ENCODE results near the gene NRCAM. TPM values are rescaled to one million over a fixed set of nuclear protein-coding genes. Genes with fewer than 3 reads are reported as not detected.

Gene NRCAM
- total and polyA plus RNA-seq, 10 of the 15 experiments (the other 5 are each of a cell fraction or from before 2014, with no cell fraction given), result 0.30 to 2.0 (median 1.0) TPM

GRCh38 chr7:108403597-108404217, 52.5 kb downstream of the NRCAM start:
- no peak overlapping the region for H3K4me3 ChIP-seq
- ChIA-PET SMC1A (ENCODE audit: uncharacterized antibody, unreplicated experiment) (interaction anchor here (0.6 to 1.4 kb wide), 5 partner anchors 9 to 259 kb away, joined by 3 read pairs; no protein-coding TSS in a partner anchor), RAD21 (ENCODE audit: unreplicated experiment) (no interaction called here), POLR2A (no interaction called here), CTCF (no interaction called here)
- no peaks in the 10 kb centered on the region for H4K20me1 ChIP-seq (ENCODE audit: control insufficient read depth, insufficient read depth)
- no peaks in the 10 kb centered on the region for H3K79me2 ChIP-seq (ENCODE audit: control insufficient read depth, insufficient read depth, low read length)
- H2AFZ ChIP-seq (ENCODE audit: control insufficient read depth, low read depth, low read length), result no peak overlapping the region
- TF ChIP-seq MTA2 (IDR thresholded peaks at IDR 0.05; ENCODE audit: low read depth) (peak; percentile 94), BCL11A (IDR thresholded peaks at IDR 0.05; ENCODE audit: low read depth, low read length) (peak; percentile 41; the same call in 1 of the 2 replicates), ZNF207 (IDR thresholded peaks at IDR 0.05; ENCODE audit: borderline replicate concordance) (no peak), ATF7 (IDR thresholded peaks at IDR 0.05; ENCODE audit: low read depth) (peak; percentile 24; the same call in 1 of the 2 replicates), FOXM1 (IDR thresholded peaks at IDR 0.05; ENCODE audit: low read depth, low read length) (no peak), SPI1 (IDR thresholded peaks at IDR 0.05; ENCODE audit: borderline replicate concordance, insufficient read depth, low read depth, low read length) (no peak)
- TF ChIP-seq, protein P1, sequence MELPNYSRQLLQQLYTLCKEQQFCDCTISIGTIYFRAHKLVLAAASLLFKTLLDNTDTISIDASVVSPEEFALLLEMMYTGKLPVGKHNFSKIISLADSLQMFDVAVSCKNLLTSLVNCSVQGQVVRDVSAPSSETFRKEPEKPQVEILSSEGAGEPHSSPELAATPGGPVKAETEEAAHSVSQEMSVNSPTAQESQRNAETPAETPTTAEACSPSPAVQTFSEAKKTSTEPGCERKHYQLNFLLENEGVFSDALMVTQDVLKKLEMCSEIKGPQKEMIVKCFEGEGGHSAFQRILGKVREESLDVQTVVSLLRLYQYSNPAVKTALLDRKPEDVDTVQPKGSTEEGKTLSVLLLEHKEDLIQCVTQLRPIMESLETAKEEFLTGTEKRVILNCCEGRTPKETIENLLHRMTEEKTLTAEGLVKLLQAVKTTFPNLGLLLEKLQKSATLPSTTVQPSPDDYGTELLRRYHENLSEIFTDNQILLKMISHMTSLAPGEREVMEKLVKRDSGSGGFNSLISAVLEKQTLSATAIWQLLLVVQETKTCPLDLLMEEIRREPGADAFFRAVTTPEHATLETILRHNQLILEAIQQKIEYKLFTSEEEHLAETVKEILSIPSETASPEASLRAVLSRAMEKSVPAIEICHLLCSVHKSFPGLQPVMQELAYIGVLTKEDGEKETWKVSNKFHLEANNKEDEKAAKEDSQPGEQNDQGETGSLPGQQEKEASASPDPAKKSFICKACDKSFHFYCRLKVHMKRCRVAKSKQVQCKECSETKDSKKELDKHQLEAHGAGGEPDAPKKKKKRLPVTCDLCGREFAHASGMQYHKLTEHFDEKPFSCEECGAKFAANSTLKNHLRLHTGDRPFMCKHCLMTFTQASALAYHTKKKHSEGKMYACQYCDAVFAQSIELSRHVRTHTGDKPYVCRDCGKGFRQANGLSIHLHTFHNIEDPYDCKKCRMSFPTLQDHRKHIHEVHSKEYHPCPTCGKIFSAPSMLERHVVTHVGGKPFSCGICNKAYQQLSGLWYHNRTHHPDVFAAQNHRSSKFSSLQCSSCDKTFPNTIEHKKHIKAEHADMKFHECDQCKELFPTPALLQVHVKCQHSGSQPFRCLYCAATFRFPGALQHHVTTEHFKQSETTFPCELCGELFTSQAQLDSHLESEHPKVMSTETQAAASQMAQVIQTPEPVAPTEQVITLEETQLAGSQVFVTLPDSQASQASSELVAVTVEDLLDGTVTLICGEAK (IDR thresholded peaks at IDR 0.05; ENCODE audit: borderline replicate concordance), result no peak
- 65% methylated on average over 9 of the region's 9 CpGs for WGBS (ENCODE audit: insufficient coverage, insufficient replicate concordance, low lambda C conversion rate, missing lambda C conversion rate)
- no peak overlapping the region for H3K9ac ChIP-seq (ENCODE audit: control insufficient read depth, insufficient read depth, low read length)
- no peaks in the 10 kb centered on the region; a peak in 2 of 4 replicates for H3K27me3 ChIP-seq (replicated peaks in 1 of 2; ENCODE audit: control insufficient read depth in 2 of 2, insufficient read depth in 2 of 2, low read length in 1 of 2)
- H3K4me1 ChIP-seq (ENCODE audit: control insufficient read depth, insufficient read depth, low read length), result no peaks in the 10 kb centered on the region
- FAIRE-seq (no peak), DNase-seq (ENCODE audit: low read depth, low spot score) (no peak), ATAC-seq (no peak)
- intact Hi-C loops (cut with micrococcal nuclease; ENCODE audit: unreplicated experiment) (no loop called here), in situ Hi-C loops (cut with MboI) (no loop called here)
- no peak overlapping the region for H3K27ac ChIP-seq (ENCODE audit: control insufficient read depth, insufficient read depth)
- no peaks in the 10 kb centered on the region for H3K36me3 ChIP-seq (ENCODE audit: control insufficient read depth in 2 of 2, insufficient read depth in 2 of 2, low read length in 1 of 2)
- H3K4me2 ChIP-seq (ENCODE audit: control insufficient read depth, insufficient read depth), result no peak overlapping the region
- no TSS peak for BruUV-seq (replicated peaks)
- no peaks in the 10 kb centered on the region for H3K9me3 ChIP-seq (replicated peaks; ENCODE audit: control insufficient read depth, insufficient read depth, low read length)
